PC-9 (cell line): Measurements from ENCODE around the gene NT5DC4. TPM values are rescaled to one million over a fixed set of nuclear protein-coding genes. Genes with fewer than 3 reads are reported as not detected.

Experiments used
- BruUV-seq: library from RNA; stranded (reverse); fragments of 400-500 nt; replicated peaks from 2 replicates; lab custom pipeline; 2021; lab: Mats Ljungman, UMichigan
- CTCF ChIA-PET: fragments of 300-600 bp; sonication (Branson Sonifier 250); formaldehyde crosslinking; loops from one replicate; lab custom pipeline; 2022; ENCODE audit warnings: antibody characterized with exemption; lab: Charles Lee
- POLR2A ChIA-PET: fragments of 300-600 bp; sonication (Branson Sonifier 250); formaldehyde crosslinking; loops from one replicate; lab custom pipeline; 2022; ENCODE audit warnings: antibody characterized with exemption; ENCODE audit not compliant: unreplicated experiment; lab: Charles Lee
- DNase-seq, 2 experiments: peaks; one replicate each; pipeline versions ENCODE4 v3.0.0 to v3.0.0-alpha.2; 2015 to 2022; ENCODE audit warnings: mixed read lengths in 1 of 2
- H2AFZ ChIP-seq: fragments of 200-600 bp; sonication (generic); 2 replicates; pipeline ENCODE4 v1.8.1; 2017; ENCODE audit warnings: antibody characterized with exemption
- H3F3A ChIP-seq: fragments of 200-600 bp; sonication (generic); 2 replicates; pipeline ENCODE4 v1.8.1; 2017; ENCODE audit warnings: antibody characterized with exemption, mild to moderate bottlenecking, low read depth; ENCODE audit not compliant: insufficient read depth
- H3K27ac ChIP-seq: fragments of 200-600 bp; sonication (generic); 2 replicates; pipeline ENCODE4 v1.6.1; 2016; ENCODE audit warnings: mixed run types
- H3K27me3 ChIP-seq: fragments of 200-600 bp; sonication (generic); 2 replicates; pipeline ENCODE4 v1.6.1; 2016; ENCODE audit warnings: low read depth, mixed run types; ENCODE audit not compliant: insufficient read depth
- H3K36me3 ChIP-seq: fragments of 200-600 bp; sonication (generic); 2 replicates; pipeline ENCODE4 v1.6.1; 2016; ENCODE audit warnings: low read depth, mixed run types
- H3K4me1 ChIP-seq: fragments of 200-600 bp; sonication (generic); replicated peaks from 2 replicates; pipeline ENCODE4 v1.6.1; 2016; ENCODE audit warnings: mixed run types; ENCODE audit not compliant: insufficient read depth
- H3K4me2 ChIP-seq: fragments of 200-600 bp; sonication (generic); 2 replicates; pipeline ENCODE4 v1.6.1; 2017; ENCODE audit warnings: mixed run types
- H3K4me3 ChIP-seq: fragments of 200-600 bp; sonication (generic); 2 replicates; pipeline ENCODE4 v1.6.1; 2016; ENCODE audit warnings: mixed run types
- H3K79me2 ChIP-seq: fragments of 200-600 bp; sonication (generic); 2 replicates; pipeline ENCODE4 v1.6.1; 2017; ENCODE audit warnings: low read depth, mixed run types
- H3K9me2 ChIP-seq: fragments of 200-600 bp; sonication (generic); 2 replicates; pipeline ENCODE4 v1.8.1; 2017; ENCODE audit warnings: mild to moderate bottlenecking; ENCODE audit not compliant: insufficient read depth
- H3K9me3 ChIP-seq: fragments of 200-600 bp; sonication (generic); 2 replicates; pipeline ENCODE4 v1.8.1; 2016; ENCODE audit warnings: low read depth; ENCODE audit not compliant: insufficient read depth
- H4K20me1 ChIP-seq: fragments of 200-600 bp; sonication (generic); 2 replicates; pipeline ENCODE4 v1.8.1; 2017; ENCODE audit not compliant: insufficient read depth
- EZH2 ChIP-seq: fragments of 200-600 bp; sonication (generic); IDR thresholded peaks from 2 replicates; pipeline ENCODE4 v1.8.0; 2017; ENCODE audit warnings: antibody characterized with exemption, low read depth
- intact Hi-C: fragments of 100-400 bp; cut with micrococcal nuclease; formaldehyde crosslinking; loops from one replicate; pipeline ENCODE4 v1.10.0; 2022; ENCODE audit not compliant: unreplicated experiment
- total RNA-seq: library from RNA; stranded (reverse); gene quantifications from 2 replicates; pipeline ENCODE4 v1.2.3, GENCODE V29; 2021
- TF ChIP-seq, protein P1 (sequence below): fragments of 200-600 bp; sonication (generic); conservative IDR thresholded peaks from 2 replicates; pipeline ENCODE4 v1.6.1; 2017; ENCODE audit warnings: mixed run types, antibody characterized with exemption, mild to moderate bottlenecking, moderate library complexity

The NT5DC4 gene
- total RNA-seq, 1 experiment from 2014 or later = 6.1 TPM

DNA sequence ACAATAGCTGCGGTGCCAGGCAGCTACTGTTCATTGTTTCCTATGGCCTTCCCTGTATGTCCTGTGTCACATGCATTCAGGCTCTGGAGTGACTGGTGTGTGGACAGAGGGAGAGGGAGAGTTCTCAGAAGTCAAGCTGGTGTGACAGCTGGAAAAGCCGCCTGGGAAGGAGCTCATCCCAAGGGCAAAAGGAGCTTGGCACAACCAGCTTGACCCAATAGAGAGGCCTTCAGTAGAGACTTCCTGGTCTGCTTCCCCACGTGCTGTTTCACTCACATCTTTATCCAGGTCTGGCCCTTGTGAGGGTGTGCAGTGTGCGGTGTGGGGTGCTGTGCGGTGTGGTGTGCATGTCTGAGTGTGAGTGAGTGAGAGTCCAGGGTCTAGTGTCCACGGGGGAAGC is 11.1 kb upstream of the NT5DC4 start:
- no peak overlapping the region for H3K4me3 ChIP-seq
- H3K79me2 ChIP-seq = no peaks in the 10 kb centered on the region
- no peak overlapping the region for H3K4me2 ChIP-seq
- CTCF ChIA-PET = no interaction called here
- H3K36me3 ChIP-seq = no peaks in the 10 kb centered on the region
- H2AFZ ChIP-seq = no peak overlapping the region
- POLR2A ChIA-PET = interaction anchor here (0.6 kb wide), 1 partner anchor 169 kb away, joined by 3 read pairs; no protein-coding TSS in a partner anchor
- no peaks in the 10 kb centered on the region for H4K20me1 ChIP-seq
- TF ChIP-seq, protein P1, sequence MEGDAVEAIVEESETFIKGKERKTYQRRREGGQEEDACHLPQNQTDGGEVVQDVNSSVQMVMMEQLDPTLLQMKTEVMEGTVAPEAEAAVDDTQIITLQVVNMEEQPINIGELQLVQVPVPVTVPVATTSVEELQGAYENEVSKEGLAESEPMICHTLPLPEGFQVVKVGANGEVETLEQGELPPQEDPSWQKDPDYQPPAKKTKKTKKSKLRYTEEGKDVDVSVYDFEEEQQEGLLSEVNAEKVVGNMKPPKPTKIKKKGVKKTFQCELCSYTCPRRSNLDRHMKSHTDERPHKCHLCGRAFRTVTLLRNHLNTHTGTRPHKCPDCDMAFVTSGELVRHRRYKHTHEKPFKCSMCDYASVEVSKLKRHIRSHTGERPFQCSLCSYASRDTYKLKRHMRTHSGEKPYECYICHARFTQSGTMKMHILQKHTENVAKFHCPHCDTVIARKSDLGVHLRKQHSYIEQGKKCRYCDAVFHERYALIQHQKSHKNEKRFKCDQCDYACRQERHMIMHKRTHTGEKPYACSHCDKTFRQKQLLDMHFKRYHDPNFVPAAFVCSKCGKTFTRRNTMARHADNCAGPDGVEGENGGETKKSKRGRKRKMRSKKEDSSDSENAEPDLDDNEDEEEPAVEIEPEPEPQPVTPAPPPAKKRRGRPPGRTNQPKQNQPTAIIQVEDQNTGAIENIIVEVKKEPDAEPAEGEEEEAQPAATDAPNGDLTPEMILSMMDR = no peak
- TF ChIP-seq EZH2 = no peak
- no TSS peak for BruUV-seq
- H3F3A ChIP-seq = 0 out of 2 replicates have a peak, but pooled peaks cover 4% of the 10 kb centered on the region
- intact Hi-C loops = no loop called here
- no peak overlapping the region for H3K27ac ChIP-seq
- no peaks in the 10 kb centered on the region for H3K9me3 ChIP-seq
- no peak for DNase-seq
- H3K4me1 ChIP-seq = peaks cover 11% of the 10 kb centered on the region
- no peaks in the 10 kb centered on the region for H3K27me3 ChIP-seq
- H3K9me2 ChIP-seq = no peaks in the 10 kb centered on the region

DNA sequence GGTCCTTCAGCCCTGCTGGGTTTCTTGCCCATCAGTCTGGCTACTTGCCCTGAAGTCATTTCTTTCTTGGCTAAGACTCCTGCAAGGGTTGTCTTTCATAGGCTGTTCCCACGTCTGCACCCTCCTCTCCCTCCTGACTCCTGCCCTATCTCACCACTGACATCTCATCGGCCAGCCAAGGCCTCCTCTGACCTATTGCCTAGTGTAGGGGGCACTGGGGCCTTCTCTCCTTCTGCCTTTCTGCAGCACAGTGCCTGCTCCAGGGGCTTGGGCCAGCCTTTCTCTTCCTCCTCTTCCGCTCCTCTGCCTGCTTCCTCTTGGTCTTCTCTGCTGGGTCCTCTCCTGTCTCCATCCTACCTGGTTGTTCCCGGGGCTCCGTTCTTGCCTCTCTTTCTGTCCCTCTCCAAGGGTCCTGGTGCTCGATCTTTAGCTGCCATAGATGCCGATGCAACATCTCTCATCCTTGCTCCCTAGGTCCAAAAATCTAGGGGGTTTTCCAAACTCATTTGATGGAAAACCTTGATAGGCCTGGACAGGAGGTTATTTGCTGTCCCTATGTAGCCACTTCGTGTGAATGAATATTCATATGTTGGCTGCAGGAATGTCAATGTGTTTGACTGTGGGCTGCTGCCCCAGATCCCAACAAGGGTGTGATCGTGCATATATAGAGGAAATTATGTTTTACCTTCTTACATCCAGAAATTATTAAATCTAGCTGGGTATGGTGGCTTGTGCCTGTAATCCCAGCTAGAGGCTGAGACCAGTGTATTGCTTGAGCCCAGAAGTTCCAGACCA is 9.7 kb upstream of the NT5DC4 start:
- Histone ChIP-seq H3K4me2 (no peak overlapping the region), H3K9me2 (no peaks in the 10 kb centered on the region), H2AFZ (no peak overlapping the region), H3K9me3 (no peaks in the 10 kb centered on the region), H3K36me3 (no peaks in the 10 kb centered on the region), H3K27me3 (no peaks in the 10 kb centered on the region), H3K4me3 (no peak overlapping the region), H3K79me2 (no peaks in the 10 kb centered on the region), H4K20me1 (no peaks in the 10 kb centered on the region), H3F3A (0 out of 2 replicates have a peak, but pooled peaks cover 4% of the 10 kb centered on the region), H3K27ac (no peak overlapping the region), H3K4me1 (peaks cover 19% of the 10 kb centered on the region)
- CTCF ChIA-PET = no interaction called here
- intact Hi-C loops = no loop called here
- POLR2A ChIA-PET = no interaction called here
- DNase-seq = no peak
- no TSS peak for BruUV-seq
- no peak for TF ChIP-seq EZH2
- TF ChIP-seq, protein P1 = no peak

DNA sequence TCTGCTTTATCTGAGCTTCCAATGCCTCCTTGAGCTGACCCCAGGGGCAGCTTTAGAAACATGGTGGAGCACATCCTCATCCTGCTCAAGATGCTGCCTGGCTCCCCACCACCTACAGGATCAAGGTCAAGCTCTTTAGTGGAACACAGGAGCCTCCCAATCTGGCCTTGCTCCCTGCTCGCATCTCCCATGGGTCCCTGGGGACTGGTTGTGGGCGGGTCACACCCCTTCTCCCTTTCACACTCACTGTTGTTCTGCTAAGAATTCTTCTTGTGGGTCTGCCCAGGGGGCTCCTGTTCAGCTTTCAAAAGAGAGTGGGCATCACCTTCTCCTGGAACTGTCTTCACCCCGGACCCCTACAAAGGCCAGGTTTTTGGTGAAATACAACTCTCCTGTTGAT is 8.4 kb upstream of the NT5DC4 start:
- Histone ChIP-seq H3K4me3 (no peak overlapping the region), H3K4me1 (peaks cover 13% of the 10 kb centered on the region), H3K79me2 (no peaks in the 10 kb centered on the region), H2AFZ (no peak overlapping the region), H3K36me3 (no peaks in the 10 kb centered on the region), H3F3A (peaks cover 5% of the 10 kb centered on the region; the same call in 1 of the 2 replicates), H3K4me2 (no peak overlapping the region), H3K27ac (no peak overlapping the region), H3K27me3 (no peaks in the 10 kb centered on the region), H3K9me3 (no peaks in the 10 kb centered on the region), H4K20me1 (no peaks in the 10 kb centered on the region), H3K9me2 (no peaks in the 10 kb centered on the region)
- TF ChIP-seq EZH2 = no peak
- ChIA-PET CTCF (no interaction called here), POLR2A (no interaction called here)
- intact Hi-C loops = no loop called here
- no peak for DNase-seq
- no TSS peak for BruUV-seq
